Measurements from ENCODE around the gene RXRA. TPM values are rescaled to one million over a fixed set of nuclear protein-coding genes. Genes with fewer than 3 reads are reported as not detected.

RXRA gene
- total and polyA plus RNA-seq, 2 of the 13 experiments (the other 11 are each of a cell fraction or from before 2014, with no cell fraction given): 18.9 to 29.2 TPM

DNA sequence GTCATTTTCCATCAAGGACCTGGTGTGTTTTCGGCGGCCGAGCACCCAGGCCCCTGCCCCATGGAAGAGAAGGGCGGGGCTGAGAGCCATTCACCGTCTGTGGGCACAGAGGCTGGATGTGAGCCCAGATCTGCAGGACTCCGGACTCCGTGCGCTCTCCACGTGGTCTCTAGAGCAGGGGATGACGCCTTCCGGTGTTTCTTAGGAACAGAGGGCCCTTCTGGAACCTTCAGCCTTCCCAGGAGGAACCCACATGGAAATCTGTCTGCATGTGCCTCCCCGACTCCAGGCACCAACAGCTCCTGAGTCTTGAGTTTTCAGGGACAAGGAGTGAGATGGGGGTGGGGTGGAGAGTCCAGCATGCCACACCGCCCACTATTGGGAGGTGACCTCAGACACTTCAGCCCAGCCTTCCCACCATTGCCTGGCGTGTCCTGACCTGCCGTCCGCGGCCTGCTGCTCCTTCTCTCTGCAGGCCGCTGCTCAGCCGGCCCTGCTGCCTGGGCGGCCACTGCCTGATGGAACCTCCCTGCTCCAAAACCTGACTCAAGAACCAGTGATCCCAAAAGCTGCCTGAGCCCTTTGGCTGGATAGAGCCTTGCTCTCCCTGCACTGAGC is 2.4 kb upstream of the RXRA start (continued):
- no peak for TF ChIP-seq CC2D1A (CRISPR knock-in tag; IDR thresholded peaks at IDR 0.05)
- peak; percentile 93; the same call in 1 of the 2 replicates for TF ChIP-seq ZNF558 (CRISPR knock-in tag; IDR thresholded peaks at IDR 0.05; ENCODE audit: borderline replicate concordance)
- no peak for TF ChIP-seq TBP (CRISPR knock-in tag; IDR thresholded peaks at IDR 0.05)
- peak; percentile 43 for TF ChIP-seq ELF1 (CRISPR knock-in tag; IDR thresholded peaks at IDR 0.05)
- TF ChIP-seq, protein P1, sequence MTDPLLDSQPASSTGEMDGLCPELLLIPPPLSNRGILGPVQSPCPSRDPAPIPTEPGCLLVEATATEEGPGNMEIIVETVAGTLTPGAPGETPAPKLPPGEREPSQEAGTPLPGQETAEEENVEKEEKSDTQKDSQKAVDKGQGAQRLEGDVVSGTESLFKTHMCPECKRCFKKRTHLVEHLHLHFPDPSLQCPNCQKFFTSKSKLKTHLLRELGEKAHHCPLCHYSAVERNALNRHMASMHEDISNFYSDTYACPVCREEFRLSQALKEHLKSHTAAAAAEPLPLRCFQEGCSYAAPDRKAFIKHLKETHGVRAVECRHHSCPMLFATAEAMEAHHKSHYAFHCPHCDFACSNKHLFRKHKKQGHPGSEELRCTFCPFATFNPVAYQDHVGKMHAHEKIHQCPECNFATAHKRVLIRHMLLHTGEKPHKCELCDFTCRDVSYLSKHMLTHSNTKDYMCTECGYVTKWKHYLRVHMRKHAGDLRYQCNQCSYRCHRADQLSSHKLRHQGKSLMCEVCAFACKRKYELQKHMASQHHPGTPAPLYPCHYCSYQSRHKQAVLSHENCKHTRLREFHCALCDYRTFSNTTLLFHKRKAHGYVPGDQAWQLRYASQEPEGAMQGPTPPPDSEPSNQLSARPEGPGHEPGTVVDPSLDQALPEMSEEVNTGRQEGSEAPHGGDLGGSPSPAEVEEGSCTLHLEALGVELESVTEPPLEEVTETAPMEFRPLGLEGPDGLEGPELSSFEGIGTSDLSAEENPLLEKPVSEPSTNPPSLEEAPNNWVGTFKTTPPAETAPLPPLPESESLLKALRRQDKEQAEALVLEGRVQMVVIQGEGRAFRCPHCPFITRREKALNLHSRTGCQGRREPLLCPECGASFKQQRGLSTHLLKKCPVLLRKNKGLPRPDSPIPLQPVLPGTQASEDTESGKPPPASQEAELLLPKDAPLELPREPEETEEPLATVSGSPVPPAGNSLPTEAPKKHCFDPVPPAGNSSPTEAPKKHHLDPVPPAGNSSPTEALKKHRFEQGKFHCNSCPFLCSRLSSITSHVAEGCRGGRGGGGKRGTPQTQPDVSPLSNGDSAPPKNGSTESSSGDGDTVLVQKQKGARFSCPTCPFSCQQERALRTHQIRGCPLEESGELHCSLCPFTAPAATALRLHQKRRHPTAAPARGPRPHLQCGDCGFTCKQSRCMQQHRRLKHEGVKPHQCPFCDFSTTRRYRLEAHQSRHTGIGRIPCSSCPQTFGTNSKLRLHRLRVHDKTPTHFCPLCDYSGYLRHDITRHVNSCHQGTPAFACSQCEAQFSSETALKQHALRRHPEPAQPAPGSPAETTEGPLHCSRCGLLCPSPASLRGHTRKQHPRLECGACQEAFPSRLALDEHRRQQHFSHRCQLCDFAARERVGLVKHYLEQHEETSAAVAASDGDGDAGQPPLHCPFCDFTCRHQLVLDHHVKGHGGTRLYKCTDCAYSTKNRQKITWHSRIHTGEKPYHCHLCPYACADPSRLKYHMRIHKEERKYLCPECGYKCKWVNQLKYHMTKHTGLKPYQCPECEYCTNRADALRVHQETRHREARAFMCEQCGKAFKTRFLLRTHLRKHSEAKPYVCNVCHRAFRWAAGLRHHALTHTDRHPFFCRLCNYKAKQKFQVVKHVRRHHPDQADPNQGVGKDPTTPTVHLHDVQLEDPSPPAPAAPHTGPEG (CRISPR knock-in tag; IDR thresholded peaks at IDR 0.05): peak; percentile 91
- TF ChIP-seq GTF2F1 (IDR thresholded peaks at IDR 0.05; ENCODE audit: low read length): no peak
- TF ChIP-seq MYNN (CRISPR knock-in tag; IDR thresholded peaks at IDR 0.05; ENCODE audit: low read depth): no peak
- TF ChIP-seq ARHGAP35 (CRISPR knock-in tag; IDR thresholded peaks at IDR 0.05; ENCODE audit: borderline replicate concordance): peak; percentile 93
- no peak for TF ChIP-seq MATR3 (CRISPR knock-in tag; IDR thresholded peaks at IDR 0.05)
- TF ChIP-seq, protein P2, sequence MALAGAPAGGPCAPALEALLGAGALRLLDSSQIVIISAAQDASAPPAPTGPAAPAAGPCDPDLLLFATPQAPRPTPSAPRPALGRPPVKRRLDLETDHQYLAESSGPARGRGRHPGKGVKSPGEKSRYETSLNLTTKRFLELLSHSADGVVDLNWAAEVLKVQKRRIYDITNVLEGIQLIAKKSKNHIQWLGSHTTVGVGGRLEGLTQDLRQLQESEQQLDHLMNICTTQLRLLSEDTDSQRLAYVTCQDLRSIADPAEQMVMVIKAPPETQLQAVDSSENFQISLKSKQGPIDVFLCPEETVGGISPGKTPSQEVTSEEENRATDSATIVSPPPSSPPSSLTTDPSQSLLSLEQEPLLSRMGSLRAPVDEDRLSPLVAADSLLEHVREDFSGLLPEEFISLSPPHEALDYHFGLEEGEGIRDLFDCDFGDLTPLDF (CRISPR knock-in tag; IDR thresholded peaks at IDR 0.05): peak; percentile 60; the same call in 1 of the 2 replicates
- TF ChIP-seq, protein P3, sequence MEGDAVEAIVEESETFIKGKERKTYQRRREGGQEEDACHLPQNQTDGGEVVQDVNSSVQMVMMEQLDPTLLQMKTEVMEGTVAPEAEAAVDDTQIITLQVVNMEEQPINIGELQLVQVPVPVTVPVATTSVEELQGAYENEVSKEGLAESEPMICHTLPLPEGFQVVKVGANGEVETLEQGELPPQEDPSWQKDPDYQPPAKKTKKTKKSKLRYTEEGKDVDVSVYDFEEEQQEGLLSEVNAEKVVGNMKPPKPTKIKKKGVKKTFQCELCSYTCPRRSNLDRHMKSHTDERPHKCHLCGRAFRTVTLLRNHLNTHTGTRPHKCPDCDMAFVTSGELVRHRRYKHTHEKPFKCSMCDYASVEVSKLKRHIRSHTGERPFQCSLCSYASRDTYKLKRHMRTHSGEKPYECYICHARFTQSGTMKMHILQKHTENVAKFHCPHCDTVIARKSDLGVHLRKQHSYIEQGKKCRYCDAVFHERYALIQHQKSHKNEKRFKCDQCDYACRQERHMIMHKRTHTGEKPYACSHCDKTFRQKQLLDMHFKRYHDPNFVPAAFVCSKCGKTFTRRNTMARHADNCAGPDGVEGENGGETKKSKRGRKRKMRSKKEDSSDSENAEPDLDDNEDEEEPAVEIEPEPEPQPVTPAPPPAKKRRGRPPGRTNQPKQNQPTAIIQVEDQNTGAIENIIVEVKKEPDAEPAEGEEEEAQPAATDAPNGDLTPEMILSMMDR (CRISPR knock-in tag; IDR thresholded peaks at IDR 0.05): peak; percentile 31; the same call in 1 of the 2 replicates
- TF ChIP-seq, protein P4, sequence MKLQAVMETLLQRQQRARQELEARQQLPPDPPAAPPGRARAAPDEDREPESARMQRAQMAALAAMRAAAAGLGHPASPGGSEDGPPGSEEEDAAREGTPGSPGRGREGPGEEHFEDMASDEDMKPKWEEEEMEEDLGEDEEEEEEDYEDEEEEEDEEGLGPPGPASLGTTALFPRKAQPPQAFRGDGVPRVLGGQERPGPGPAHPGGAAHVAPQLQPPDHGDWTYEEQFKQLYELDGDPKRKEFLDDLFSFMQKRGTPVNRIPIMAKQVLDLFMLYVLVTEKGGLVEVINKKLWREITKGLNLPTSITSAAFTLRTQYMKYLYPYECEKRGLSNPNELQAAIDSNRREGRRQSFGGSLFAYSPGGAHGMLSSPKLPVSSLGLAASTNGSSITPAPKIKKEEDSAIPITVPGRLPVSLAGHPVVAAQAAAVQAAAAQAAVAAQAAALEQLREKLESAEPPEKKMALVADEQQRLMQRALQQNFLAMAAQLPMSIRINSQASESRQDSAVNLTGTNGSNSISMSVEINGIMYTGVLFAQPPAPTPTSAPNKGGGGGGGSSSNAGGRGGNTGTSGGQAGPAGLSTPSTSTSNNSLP (IDR thresholded peaks at IDR 0.05; ENCODE audit: low read depth, low read length): no peak
- no peak for TF ChIP-seq EZH2 (conservative IDR thresholded peaks at IDR 0.05; ENCODE audit: low read depth, low read length)
- TF ChIP-seq RBM22 (optimal IDR thresholded peaks at IDR 0.05; ENCODE audit: low read length): no peak
- no peak for TF ChIP-seq KLF9 (CRISPR knock-in tag; IDR thresholded peaks at IDR 0.05; ENCODE audit: low read depth)
- 0 out of 2 replicates have a peak, but pooled peaks have one; percentile 60 for TF ChIP-seq ZSCAN21 (CRISPR knock-in tag; IDR thresholded peaks at IDR 0.05; ENCODE audit: borderline replicate concordance)
- peak; percentile 69; the same call in 1 of the 2 replicates for TF ChIP-seq ZNF160 (CRISPR knock-in tag; IDR thresholded peaks at IDR 0.05)
- TF ChIP-seq SSRP1 (CRISPR knock-in tag; IDR thresholded peaks at IDR 0.05): no peak
- peak; percentile 82 for TF ChIP-seq DMAP1 (CRISPR knock-in tag; IDR thresholded peaks at IDR 0.05)
